SHP77 treated with DMSO at 0.1 percent for 48 hours (cell line): ENCODE data around the gene MN1.
"Not testable (repeated sequence)": the region's sequence is repeated elsewhere in the genome, so short reads cannot be mapped to it uniquely, and the experiment has no call there.

ENCODE experiments used
- DNase-seq: peaks from one replicate; lab custom pipeline; 2025; lab: John Stamatoyannopoulos, UW

Gene MN1

DNA sequence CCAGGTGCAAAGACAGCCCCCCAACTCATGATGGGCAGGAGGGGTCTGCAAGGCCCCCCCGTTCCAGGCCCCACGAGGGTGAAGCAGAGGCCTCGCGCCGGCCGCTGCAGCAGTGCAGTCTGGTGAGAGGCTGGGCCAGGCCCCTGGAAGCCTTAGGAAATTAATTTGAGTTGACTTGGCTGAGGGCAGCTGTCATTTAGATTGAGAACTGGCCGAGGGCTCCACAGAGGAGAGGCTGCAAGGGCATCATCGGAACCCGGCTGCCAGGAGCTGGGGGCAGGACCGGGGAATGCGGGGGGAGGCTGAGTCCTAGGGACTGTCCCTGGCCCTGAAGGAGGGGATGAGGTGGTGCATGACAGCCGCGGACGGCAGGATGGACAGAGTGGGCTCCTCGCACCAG lies 39.9 kb downstream of the MN1 start:
- DNase-seq = no peak

DNA sequence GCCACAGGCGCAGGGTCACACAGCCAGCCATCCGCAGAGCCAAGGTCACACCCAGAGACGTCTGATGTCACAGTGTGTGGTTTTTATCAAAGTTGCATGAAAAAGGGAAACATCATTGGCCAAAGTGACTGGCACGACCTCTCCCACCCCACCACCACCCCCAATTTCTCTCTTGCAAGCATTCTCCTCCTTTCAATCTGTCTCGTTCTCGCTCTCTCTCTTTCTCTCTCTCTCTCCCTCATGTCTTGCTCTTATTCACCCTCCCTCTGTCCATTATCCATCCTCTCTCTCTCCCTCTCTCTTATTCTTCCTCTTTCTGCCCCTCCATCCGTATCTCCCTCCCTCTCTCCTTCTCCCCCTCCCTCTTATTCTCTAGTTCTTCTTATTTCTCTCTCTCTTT lies 40.6 kb downstream of the MN1 start:
- DNase-seq = no peak

DNA sequence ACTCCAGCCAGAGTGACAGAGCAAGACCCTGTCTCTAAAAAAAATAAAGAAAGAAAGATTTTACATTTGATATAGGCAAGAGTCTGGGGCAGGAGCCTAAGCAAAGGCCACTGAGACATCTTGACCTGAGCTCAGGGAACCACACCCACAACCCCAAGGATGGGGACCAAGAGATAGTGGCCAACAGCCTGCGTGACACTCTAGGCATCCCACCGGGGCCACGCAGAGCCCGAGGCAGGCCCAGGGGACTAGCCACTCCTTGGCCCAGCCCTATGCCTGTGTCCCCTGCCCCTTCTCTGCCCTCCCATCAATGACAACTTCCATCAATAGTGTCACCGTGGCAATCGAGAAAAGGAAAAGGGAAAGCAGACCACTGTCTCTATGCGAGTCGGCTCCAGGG lies 41.1 kb downstream of the MN1 start:
- no peak for DNase-seq

DNA sequence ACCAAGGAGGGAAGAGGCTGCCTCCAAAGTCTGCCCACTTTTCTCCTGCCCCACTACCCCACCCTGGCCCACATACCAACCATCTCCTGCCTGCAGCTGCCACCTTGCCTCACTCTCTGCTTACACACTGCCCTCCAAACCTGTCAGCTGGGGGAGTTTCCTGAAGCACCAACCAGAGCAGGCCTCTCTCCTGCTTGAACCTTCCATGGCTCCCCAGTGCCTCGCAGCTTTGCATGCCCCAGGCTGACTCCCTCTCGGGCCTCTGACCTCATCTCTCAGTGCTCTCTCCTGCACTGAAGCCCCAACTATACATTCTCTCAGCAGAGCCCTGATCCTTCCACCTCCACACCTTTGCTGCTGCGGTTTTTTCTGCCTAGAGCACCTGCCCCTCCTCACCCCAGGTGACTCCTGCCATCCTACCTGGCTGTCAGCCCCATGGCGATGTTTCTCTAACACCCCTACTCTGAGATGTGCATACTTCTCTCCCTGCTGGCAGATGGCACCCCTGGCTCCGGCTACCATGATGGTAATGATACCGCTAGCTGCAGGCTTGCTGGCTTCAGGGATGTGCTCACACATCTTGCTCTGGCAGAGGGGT lies 43.5 kb downstream of the MN1 start:
- DNase-seq = no peak

DNA sequence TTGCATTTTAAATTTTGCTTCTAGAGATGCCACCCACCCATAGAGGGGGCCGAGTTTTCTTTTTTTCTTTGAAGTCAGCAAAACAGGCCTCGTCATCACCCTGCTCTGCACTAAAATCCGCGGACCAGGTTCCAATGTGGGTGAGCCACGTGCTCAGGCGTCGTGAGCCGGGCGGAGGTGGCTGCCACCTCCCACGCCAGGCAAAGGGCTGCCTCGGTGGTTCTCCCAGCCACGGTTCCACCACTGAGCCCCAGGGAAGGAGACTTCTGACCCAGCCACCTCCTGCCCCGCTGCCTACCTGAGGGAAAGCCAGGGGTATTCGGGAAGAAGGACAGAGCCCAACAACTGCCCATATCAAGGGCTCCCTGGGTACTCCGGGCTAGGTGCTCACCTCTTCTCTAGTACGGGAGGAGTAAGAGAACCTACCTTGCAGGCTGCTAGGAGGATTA lies 45.3 kb downstream of the MN1 start:
- DNase-seq = no peak

DNA sequence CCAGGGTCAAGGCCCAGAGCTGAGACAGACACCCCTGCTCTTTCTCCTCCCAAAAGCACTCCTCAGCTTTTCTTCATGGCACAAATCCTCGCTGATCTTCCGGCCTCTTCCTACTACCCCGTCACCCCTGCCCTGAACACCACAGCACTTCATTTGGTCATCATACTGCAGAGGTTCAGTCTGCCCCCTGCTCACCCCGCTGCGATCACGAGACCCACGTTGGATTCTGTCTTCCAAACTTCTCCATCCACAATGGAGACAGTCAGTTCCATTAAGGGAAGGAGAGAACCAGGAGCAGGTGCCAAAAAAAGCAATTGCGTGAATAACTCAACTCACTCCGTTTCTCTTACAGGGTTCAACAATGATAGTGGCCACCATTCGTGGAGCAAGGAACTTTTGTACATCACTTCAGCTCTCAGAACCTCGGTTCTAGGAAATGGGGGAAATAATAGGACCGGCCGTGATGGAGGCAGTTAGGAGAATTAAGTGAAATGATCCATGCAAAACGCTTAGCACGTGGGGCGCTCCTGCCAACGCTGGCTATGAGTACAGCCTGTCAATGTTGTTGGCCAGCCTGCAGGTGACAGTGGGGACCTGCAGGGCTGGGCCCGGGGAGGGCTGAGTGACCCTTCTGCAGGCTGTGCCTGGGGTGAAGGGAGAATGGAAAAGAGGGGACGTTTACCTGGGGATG lies 45.9 kb downstream of the MN1 start:
- no peak for DNase-seq

DNA sequence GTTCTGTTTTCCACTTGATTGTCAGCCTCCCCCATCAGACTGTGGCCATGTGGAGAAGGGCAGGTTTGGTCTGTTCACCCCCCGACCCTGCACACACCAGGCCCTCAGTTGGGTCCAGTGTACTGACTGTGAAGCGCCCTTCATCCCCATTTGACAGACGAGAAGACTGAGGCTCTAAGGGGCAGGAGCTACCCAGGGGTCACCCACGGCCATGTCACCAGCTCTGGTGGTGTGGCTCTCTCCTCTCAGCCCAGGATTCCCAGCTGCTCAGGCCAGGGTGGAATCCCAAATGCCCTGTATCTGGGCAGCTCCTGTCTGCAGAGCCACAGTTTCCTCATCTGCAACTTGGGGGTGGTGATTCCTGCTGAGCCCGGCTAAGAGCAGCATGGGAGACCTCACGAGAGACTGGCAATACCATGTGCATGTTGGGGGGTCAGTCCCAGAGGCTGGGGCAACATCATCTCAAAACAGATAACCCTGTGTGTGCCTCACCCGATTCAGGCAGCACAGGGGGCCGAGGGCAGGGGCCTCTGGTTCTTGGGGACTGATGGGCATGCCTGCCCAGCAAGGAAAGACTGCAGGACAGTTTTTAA lies 46.6 kb downstream of the MN1 start:
- DNase-seq = no peak

- no peak for DNase-seq
These were observed 47.2 kb downstream of the MN1 start for GRCh38 chr22:27754247-27754887.

DNA sequence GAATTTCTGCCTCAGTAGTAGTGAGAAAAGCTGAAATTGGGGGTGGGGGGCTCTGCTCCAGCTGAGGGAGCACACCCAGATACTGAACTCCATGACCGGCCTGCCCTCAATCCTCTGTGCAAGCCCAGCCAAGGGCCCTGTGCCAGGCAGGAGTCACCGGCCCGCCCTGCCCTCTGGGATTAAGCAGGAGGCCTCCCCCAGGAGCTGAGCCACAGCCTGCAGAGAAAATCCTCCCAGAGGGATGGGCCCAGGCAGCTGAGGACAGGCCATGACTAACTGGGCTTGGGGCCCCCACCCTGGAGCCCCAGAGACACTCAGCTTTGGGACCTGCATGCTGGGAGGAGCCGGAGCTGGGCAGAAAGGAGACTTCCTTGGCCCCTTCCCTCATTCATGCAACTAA lies 48.8 kb downstream of the MN1 start:
- DNase-seq = no peak

DNA sequence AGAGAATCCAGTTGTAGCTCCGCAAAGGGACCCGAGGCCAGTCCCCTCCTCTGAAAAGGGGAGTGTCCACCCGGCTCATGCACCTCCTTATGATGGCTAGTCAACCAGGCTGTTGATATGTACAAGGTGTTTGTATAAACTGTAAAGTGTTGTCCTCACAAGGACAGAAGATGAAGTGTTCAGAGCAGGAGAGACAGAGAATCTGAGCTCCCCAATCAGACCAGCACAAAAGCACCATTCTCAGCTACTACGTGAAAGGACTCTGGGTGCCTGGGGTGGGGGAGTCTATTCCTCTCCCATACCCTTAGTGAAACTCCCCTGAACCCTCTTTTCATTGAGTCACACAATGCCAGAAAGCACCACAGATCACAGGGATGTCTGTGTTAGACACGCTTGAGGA lies 49.4 kb downstream of the MN1 start:
- no peak for DNase-seq

- no peak for DNase-seq
These were observed 50.1 kb downstream of the MN1 start for GRCh38 chr22:27751277-27752070.

GRCh38 chr22:27750584-27751265 lies 50.8 kb downstream of the MN1 start:
- DNase-seq = no peak

DNA sequence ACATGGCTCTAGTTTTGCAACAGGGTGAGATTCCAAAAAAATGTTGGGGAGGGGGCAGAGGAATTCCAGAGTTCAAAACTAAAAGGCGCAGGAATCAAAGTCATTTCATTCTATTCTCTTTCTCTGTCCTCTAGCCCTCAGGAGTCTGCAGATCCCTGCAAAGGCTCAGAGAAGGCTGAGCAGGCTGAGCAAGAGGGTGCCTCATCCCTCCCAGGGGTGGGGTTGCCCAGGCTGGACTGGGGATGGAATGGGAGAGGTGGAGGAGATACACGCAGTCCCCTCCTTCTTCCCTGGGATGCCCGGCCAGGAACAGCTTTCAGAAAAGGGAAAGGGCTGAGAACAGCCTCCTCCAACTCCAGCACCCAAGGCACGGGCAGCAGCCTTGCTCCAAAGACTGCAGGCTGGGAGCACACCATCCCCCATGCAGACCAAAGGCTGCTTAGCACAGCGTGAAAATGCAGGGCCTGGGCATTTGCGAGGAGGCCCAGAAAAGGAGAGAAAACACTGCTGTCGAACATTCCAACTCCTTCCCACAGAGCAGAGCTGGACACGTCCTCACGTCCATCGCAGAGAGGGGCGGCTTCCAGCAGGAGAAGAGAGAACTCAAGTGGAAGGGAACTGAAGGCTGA lies 51.8 kb downstream of the MN1 start:
- no peak for DNase-seq

DNA sequence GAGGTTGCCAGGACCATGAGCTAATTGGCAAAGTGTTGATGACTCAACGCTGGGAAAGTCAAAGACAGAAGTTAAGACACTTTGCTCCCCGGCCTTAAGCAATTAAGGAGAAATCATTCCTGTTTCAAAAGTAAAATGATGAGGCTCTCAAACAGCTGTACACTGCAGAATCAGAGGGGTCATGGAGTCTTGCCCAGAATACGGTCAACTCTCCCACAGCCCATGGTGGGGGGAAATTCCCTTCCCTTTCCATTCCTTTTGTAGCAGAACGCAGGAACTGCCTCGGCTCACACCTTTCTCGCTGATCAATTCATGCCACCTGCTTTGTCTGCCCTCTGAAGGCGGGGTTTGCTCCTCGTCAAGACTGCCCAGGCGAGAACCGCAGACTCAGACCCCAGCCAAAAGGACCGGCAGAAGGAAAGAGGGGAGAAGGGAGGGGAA lies 52.8 kb downstream of the MN1 start:
- DNase-seq = no peak

- no peak for DNase-seq
These were observed 53.2 kb downstream of the MN1 start for GRCh38 chr22:27748349-27748748.

DNA sequence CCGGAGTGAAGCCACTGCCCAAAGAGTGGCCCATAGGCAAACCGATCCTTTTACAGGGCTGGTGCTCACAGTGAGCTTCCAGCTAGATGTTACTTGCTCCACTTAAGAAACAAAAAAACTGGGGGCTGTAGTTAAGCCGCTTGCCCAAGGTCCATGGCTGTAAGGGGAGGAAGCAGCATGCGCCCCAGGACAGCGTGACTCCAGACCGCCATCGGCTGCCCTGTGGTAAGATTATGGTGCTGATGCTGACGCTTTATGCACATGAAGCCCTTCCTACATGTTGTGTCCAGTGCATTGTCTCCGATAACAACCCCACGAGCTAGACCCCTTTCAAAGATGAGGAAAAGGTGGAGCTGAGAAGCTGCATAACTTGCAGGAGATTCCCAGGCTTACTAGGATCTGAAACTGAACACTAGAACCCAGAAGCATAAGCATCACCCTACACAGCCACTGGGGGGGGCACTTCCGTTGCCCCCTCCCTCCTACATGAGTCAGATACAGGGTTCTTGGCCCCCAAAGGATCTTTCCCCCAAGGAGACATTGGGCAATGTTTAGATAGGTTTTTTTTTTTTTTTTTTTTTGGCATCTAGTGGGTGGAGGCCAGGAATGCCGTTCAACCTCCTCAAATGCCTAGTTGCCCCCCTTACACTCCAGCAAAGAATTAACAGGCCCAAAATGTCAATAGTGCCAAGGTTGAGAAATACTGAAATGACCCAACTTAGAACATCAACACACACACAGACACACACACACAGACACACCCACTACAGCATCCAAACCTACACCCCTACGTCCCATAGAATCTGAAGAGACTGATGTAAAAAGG lies 53.9 kb downstream of the MN1 start:
- DNase-seq = no peak

GRCh38 chr22:27746918-27747317 lies 54.6 kb downstream of the MN1 start:
- DNase-seq = no peak

GRCh38 chr22:27745809-27746208 lies 55.7 kb downstream of the MN1 start:
- DNase-seq = no peak

GRCh38 chr22:27745154-27745553 lies 56.4 kb downstream of the MN1 start:
- DNase-seq = no peak

DNA sequence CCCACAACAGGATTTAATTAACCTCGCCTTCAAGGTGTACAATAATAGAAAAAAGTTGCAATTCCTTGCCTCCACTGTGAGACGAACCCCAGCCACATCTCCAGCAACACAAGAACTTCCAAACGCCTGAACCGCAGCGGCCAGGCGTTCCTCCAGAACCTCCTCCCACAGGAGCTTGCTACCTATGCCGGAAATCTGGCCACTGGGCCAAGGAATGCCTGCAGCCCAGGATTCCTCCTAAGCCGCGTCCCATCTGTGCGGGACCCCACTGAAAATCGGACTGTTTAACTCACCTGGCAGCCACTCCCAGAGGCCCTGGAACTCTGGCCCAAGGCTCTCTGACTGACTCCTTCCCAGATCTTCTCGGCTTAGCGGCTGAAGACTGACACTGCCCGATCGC lies 57.5 kb downstream of the MN1 start:
- DNase-seq = not testable (repeated sequence)
